Stomach (tissue), 8 donors: ENCODE measurements around the gene CAV1. TPM values are rescaled to one million over a fixed set of nuclear protein-coding genes. Genes with fewer than 3 reads are reported as not detected.

ENCODE experiments used
- polyA plus RNA-seq, 3 donors: library from polyadenylated mRNA; stranded (reverse); fragments of 200-250 nt; gene quantifications; one replicate each; pipeline ENCODE4 v1.2.3, GENCODE V29; 2013
- small RNA-seq, 4 donors: library from RNA; depleted of rRNA; stranded (forward); fragments of <200 nt; gene quantifications; one replicate each; pipeline ENCODE3, GENCODE V24; 2016
- total RNA-seq, 5 donors: library from RNA; depleted of rRNA; stranded (reverse); fragments of >200 nt; gene quantifications; one replicate each; pipeline versions ENCODE4 v1.1.0 to v1.2.3, GENCODE V29; 2014 to 2016
- donor health status: healthy with polysubstance abuse.
- donor health status: Bipolar disorder and iron deficiency.
- donor health status: healthy.

Gene CAV1
- total and polyA plus RNA-seq, 8 donors: 18.5 to 719 (median 86.7) TPM

Small RNA genes lying within 50 kb of the gene (small RNA-seq; reads per million reads assigned to genes)
- gene AC006159.2: 0 reads per million in 4 donors

Other genes starting within 250 kb of the CAV1 start
- gene CAV2, start 25.3 kb upstream of the CAV1 start, total RNA-seq: 10 to 100 TPM; 26.3 to 90.1 (median 32.7) TPM
- gene CAV2, start 25.3 kb upstream of the CAV1 start, polyA plus RNA-seq: 10 to 100 TPM; 15.7 to 21.9 (median 18.0) TPM
- 10 to 100 TPM in 3 of 5 donors, 1 to 10 TPM in 1, under 1 TPM in 1; 0.58 to 36.2 (median 14.5) TPM for gene MET, start 147.2 kb downstream of the CAV1 start, total RNA-seq
- gene MET, start 147.2 kb downstream of the CAV1 start, polyA plus RNA-seq: 1 to 10 TPM; 2.0 to 3.7 (median 2.9) TPM